GM23338 (cell line): ENCODE results near the gene PSD. TPM values are rescaled to one million over a fixed set of nuclear protein-coding genes. Genes with fewer than 3 reads are reported as not detected.

Experiments
- ATAC-seq: fragments of 200-7000 bp; cut with Tn5 transposase; 3 replicates; pipeline ENCODE4 v1.9.1; 2020
- DNase-seq: peaks from one replicate; pipeline ENCODE4 v3.0.0-alpha.2; 2015; ENCODE audit warnings: low spot score
- H2AFZ ChIP-seq: fragments of 200-600 bp; sonication (generic); 2 replicates; pipeline ENCODE4 v1.8.0; 2016; ENCODE audit warnings: antibody characterized with exemption, mild to moderate bottlenecking, moderate library complexity
- H3F3A ChIP-seq: fragments of 200-600 bp; sonication (generic); replicated peaks from 2 replicates; pipeline ENCODE4 v1.8.0; 2017; ENCODE audit warnings: antibody characterized with exemption, mixed run types, low read depth
- H3K27ac ChIP-seq: fragments of 200-600 bp; sonication (generic); 2 replicates; pipeline ENCODE4 v1.6.1; 2016; ENCODE audit warnings: low read depth
- H3K27me3 ChIP-seq: fragments of 200-600 bp; sonication (generic); 2 replicates; pipeline ENCODE4 v1.8.0; 2016; ENCODE audit warnings: mild to moderate bottlenecking, mixed run types, moderate library complexity; ENCODE audit not compliant: insufficient read depth
- H3K36me3 ChIP-seq: fragments of 200-600 bp; sonication (generic); 2 replicates; pipeline ENCODE4 v1.8.0; 2016; ENCODE audit warnings: mild to moderate bottlenecking; ENCODE audit not compliant: insufficient read depth
- H3K4me1 ChIP-seq: fragments of 200-600 bp; sonication (generic); 2 replicates; pipeline ENCODE4 v1.8.0; 2016; ENCODE audit warnings: mild to moderate bottlenecking, moderate library complexity; ENCODE audit not compliant: insufficient read depth
- H3K4me2 ChIP-seq: fragments of 200-600 bp; sonication (generic); 2 replicates; pipeline ENCODE4 v1.7.1; 2017; ENCODE audit warnings: mixed run types
- H3K4me3 ChIP-seq: fragments of 200-600 bp; sonication (generic); 2 replicates; pipeline ENCODE4 v1.6.1; 2016; ENCODE audit warnings: mixed run types
- H3K79me2 ChIP-seq: fragments of 200-600 bp; sonication (generic); replicated peaks from 2 replicates; pipeline ENCODE4 v1.8.0; 2017; ENCODE audit warnings: mild to moderate bottlenecking; ENCODE audit not compliant: insufficient read depth
- H3K9me2 ChIP-seq: fragments of 200-600 bp; sonication (generic); 2 replicates; pipeline ENCODE4 v1.8.0; 2017; ENCODE audit not compliant: insufficient read depth
- H4K20me1 ChIP-seq: fragments of 200-600 bp; sonication (generic); replicated peaks from 2 replicates; pipeline ENCODE4 v1.8.0; 2017; ENCODE audit warnings: mild to moderate bottlenecking; ENCODE audit not compliant: insufficient read depth
- H3K27ac Mint-ChIP-seq: 2 replicates; pipeline ENCODE4 v1.8.0; 2020; ENCODE audit warnings: inconsistent platforms, mild to moderate bottlenecking, moderate library complexity, mixed read lengths
- H3K27me3 Mint-ChIP-seq: 3 replicates; pipeline ENCODE4 v1.8.0; 2022; ENCODE audit warnings: low read depth, mild to moderate bottlenecking, moderate library complexity, mixed read lengths, inconsistent platforms; ENCODE audit not compliant: insufficient read depth, poor library complexity
- H3K36me3 Mint-ChIP-seq: 3 replicates; pipeline ENCODE4 v1.8.0; 2021; ENCODE audit warnings: low read depth, mild to moderate bottlenecking, inconsistent platforms, moderate library complexity, mixed read lengths
- H3K4me1 Mint-ChIP-seq: 3 replicates; pipeline ENCODE4 v1.8.0; 2020; ENCODE audit warnings: mild to moderate bottlenecking, inconsistent platforms, mixed read lengths
- H3K4me3 Mint-ChIP-seq: 3 replicates; pipeline ENCODE4 v1.8.0; 2021; ENCODE audit warnings: moderate library complexity, mild to moderate bottlenecking, inconsistent platforms, mixed read lengths
- H3K9me3 Mint-ChIP-seq: 3 replicates; pipeline ENCODE4 v1.8.0; 2020; ENCODE audit warnings: moderate library complexity, mild to moderate bottlenecking, inconsistent platforms, mixed read lengths
- EZH2phosphoT487 ChIP-seq: fragments of 200-600 bp; sonication (generic); IDR thresholded peaks from one replicate; pipeline ENCODE4 v1.8.1; 2018; ENCODE audit warnings: antibody characterized with exemption; ENCODE audit not compliant: unreplicated experiment
- STAT1 ChIP-seq: IDR thresholded peaks from one replicate; pipeline ENCODE4 v1.6.1; 2016; ENCODE audit warnings: antibody characterized with exemption; ENCODE audit not compliant: unreplicated experiment
- ZNF114 ChIP-seq: fragments of 250-450 bp; sonication (Bioruptor Pico); IDR thresholded peaks from 2 replicates; pipeline ENCODE4 v1.5.0; 2020; ENCODE audit warnings: mild to moderate bottlenecking, moderate library complexity
- ZNF331 ChIP-seq: fragments of 250-450 bp; sonication (Bioruptor Pico); IDR thresholded peaks from 2 replicates; pipeline ENCODE4 v1.5.0; 2020; ENCODE audit warnings: low read depth, mild to moderate bottlenecking, moderate library complexity
- polyA plus RNA-seq: library from polyadenylated mRNA; unstranded; fragments of >200 nt; fragmentation: Nextera tagmentation; extraction: Ambion mirVana; gene quantifications from 2 replicates; pipeline ENCODE4 v1.2.1, GENCODE V29; 2016
- total RNA-seq: library from RNA; depleted of rRNA; stranded (reverse); fragments of >200 nt; shearing (Covaris generic); gene quantifications from 2 replicates; pipeline ENCODE4 v1.2.3, GENCODE V29; 2014
- TF ChIP-seq, protein P1 (sequence below), 2 experiments: fragments of 200-600 bp in 1 of 2; sonication (generic) in 1 of 2; conservative IDR thresholded peaks; 2 replicates each; pipeline versions ENCODE4 v1.5.1 to v1.6.1; 2016 to 2017; ENCODE audit warnings: antibody characterized with exemption in 2 of 2, low read depth in 2 of 2, mild to moderate bottlenecking in 2 of 2, moderate library complexity in 1 of 2
- TF ChIP-seq, protein P2 (sequence below): IDR thresholded peaks from 2 replicates; pipeline ENCODE4 v1.6.1; 2016; ENCODE audit warnings: antibody characterized with exemption
- TF ChIP-seq, protein P3 (sequence below): IDR thresholded peaks from one replicate; pipeline ENCODE4 v1.6.1; 2018; ENCODE audit warnings: antibody characterized with exemption; ENCODE audit not compliant: unreplicated experiment

Gene PSD
- total and polyA plus RNA-seq, 2 experiments from 2014 or later = 1.9 to 6.8 TPM

DNA sequence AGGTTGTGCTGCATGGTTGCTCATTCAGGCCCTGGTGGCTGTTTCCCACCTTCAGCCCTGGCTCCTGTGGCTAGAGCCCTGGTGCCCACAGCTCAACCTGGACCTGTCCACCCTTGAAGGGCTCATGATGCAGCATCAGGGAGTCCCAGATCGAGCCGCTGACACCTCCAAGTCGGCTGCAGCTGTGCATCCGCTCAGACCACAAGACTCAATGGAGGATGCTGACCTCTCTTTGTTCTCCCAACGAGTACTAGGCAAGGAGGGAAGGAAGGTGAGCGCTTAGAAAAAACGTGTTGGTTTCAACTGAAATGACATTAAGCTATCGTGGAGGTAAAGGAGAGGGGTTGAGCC is 42.2 kb upstream of the PSD start:
- Mint-ChIP-seq H3K36me3 (peaks cover 10% of the 10 kb centered on the region), H3K4me1 (peaks cover 42% of the 10 kb centered on the region), H3K4me3 (peak overlapping the region; percentile 90), H3K9me3 (no peaks in the 10 kb centered on the region), H3K27me3 (peaks cover 20% of the 10 kb centered on the region), H3K27ac (peak overlapping the region; percentile 90)
- Histone ChIP-seq H3F3A (peaks cover 21% of the 10 kb centered on the region; the same call in 1 of the 2 replicates), H3K36me3 (peaks cover 4% of the 10 kb centered on the region; the same call in 1 of the 2 replicates), H3K79me2 (peaks cover 23% of the 10 kb centered on the region; the same call in 1 of the 2 replicates), H3K27me3 (peaks cover 5% of the 10 kb centered on the region; the same call in 1 of the 2 replicates), H3K9me2 (no peaks in the 10 kb centered on the region), H3K4me2 (peak overlapping the region; percentile 96), H4K20me1 (no peaks in the 10 kb centered on the region), H3K27ac (peak overlapping the region; percentile 68), H3K4me3 (peak overlapping the region; percentile 85; the same call in 1 of the 2 replicates), H2AFZ (peak overlapping the region; percentile 88), H3K4me1 (peaks cover 33% of the 10 kb centered on the region)
- peak; percentile 9 for ATAC-seq
- no peak for TF ChIP-seq ZNF331 (CRISPR knock-in tag)
- no peak for DNase-seq

- Histone ChIP-seq H3K4me2 (no peak overlapping the region), H3K79me2 (peaks cover 14% of the 10 kb centered on the region), H3K9me2 (no peaks in the 10 kb centered on the region), H3K27ac (no peak overlapping the region), H3K4me3 (no peak overlapping the region), H4K20me1 (no peaks in the 10 kb centered on the region; the same call in 1 of the 2 replicates), H2AFZ (no peak overlapping the region), H3K27me3 (peaks cover 5% of the 10 kb centered on the region; the same call in 1 of the 2 replicates), H3K4me1 (peaks cover 50% of the 10 kb centered on the region), H3F3A (peaks cover 32% of the 10 kb centered on the region; the same call in 1 of the 2 replicates), H3K36me3 (peaks cover 8% of the 10 kb centered on the region; the same call in 1 of the 2 replicates)
- Mint-ChIP-seq H3K4me1 (peaks cover 59% of the 10 kb centered on the region), H3K27ac (no peak overlapping the region), H3K27me3 (peaks cover 30% of the 10 kb centered on the region), H3K36me3 (peaks cover 18% of the 10 kb centered on the region), H3K9me3 (no peaks in the 10 kb centered on the region), H3K4me3 (no peak overlapping the region; the same call in 2 of the 3 replicates)
- TF ChIP-seq STAT1 (no peak), ZNF114 (CRISPR knock-in tag) (no peak), EZH2phosphoT487 (no peak)
- TF ChIP-seq, protein P1, sequence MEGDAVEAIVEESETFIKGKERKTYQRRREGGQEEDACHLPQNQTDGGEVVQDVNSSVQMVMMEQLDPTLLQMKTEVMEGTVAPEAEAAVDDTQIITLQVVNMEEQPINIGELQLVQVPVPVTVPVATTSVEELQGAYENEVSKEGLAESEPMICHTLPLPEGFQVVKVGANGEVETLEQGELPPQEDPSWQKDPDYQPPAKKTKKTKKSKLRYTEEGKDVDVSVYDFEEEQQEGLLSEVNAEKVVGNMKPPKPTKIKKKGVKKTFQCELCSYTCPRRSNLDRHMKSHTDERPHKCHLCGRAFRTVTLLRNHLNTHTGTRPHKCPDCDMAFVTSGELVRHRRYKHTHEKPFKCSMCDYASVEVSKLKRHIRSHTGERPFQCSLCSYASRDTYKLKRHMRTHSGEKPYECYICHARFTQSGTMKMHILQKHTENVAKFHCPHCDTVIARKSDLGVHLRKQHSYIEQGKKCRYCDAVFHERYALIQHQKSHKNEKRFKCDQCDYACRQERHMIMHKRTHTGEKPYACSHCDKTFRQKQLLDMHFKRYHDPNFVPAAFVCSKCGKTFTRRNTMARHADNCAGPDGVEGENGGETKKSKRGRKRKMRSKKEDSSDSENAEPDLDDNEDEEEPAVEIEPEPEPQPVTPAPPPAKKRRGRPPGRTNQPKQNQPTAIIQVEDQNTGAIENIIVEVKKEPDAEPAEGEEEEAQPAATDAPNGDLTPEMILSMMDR (conservative IDR thresholded peaks at IDR 0.05; ENCODE audit: low read depth in 2 of 2) = no peak
- TF ChIP-seq, protein P2, sequence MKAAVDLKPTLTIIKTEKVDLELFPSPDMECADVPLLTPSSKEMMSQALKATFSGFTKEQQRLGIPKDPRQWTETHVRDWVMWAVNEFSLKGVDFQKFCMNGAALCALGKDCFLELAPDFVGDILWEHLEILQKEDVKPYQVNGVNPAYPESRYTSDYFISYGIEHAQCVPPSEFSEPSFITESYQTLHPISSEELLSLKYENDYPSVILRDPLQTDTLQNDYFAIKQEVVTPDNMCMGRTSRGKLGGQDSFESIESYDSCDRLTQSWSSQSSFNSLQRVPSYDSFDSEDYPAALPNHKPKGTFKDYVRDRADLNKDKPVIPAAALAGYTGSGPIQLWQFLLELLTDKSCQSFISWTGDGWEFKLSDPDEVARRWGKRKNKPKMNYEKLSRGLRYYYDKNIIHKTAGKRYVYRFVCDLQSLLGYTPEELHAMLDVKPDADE = no peak
- TF ChIP-seq, protein P3, sequence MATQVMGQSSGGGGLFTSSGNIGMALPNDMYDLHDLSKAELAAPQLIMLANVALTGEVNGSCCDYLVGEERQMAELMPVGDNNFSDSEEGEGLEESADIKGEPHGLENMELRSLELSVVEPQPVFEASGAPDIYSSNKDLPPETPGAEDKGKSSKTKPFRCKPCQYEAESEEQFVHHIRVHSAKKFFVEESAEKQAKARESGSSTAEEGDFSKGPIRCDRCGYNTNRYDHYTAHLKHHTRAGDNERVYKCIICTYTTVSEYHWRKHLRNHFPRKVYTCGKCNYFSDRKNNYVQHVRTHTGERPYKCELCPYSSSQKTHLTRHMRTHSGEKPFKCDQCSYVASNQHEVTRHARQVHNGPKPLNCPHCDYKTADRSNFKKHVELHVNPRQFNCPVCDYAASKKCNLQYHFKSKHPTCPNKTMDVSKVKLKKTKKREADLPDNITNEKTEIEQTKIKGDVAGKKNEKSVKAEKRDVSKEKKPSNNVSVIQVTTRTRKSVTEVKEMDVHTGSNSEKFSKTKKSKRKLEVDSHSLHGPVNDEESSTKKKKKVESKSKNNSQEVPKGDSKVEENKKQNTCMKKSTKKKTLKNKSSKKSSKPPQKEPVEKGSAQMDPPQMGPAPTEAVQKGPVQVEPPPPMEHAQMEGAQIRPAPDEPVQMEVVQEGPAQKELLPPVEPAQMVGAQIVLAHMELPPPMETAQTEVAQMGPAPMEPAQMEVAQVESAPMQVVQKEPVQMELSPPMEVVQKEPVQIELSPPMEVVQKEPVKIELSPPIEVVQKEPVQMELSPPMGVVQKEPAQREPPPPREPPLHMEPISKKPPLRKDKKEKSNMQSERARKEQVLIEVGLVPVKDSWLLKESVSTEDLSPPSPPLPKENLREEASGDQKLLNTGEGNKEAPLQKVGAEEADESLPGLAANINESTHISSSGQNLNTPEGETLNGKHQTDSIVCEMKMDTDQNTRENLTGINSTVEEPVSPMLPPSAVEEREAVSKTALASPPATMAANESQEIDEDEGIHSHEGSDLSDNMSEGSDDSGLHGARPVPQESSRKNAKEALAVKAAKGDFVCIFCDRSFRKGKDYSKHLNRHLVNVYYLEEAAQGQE = no peak
- DNase-seq (no peak), ATAC-seq (no peak)
Measured at GRCh38 chr10:102458656-102459055, 40.1 kb upstream of the PSD start.
